Vagina (tissue), 2 donors: ENCODE results near the gene ZNF48. TPM values are rescaled to one million over a fixed set of nuclear protein-coding genes. Genes with fewer than 3 reads are reported as not detected.

Source experiments
- DNase-seq, 2 donors: peaks; one replicate each; pipeline ENCODE4 v3.0.0-alpha.2; 2017; ENCODE audit errors: extremely low spot score in 2 of 2
- H3K27ac ChIP-seq: fragments of 200-600 bp; sonication (generic); one replicate; pipeline ENCODE4 v1.5.1; 2019
- H3K27me3 ChIP-seq: fragments of 200-600 bp; sonication (generic); one replicate; pipeline ENCODE4 v1.5.1; 2019
- H3K36me3 ChIP-seq, 2 donors: fragments of 200-600 bp; sonication (generic); one replicate each; pipeline ENCODE4 v1.5.1; 2017 to 2019
- H3K4me1 ChIP-seq: fragments of 200-600 bp; sonication (generic); one replicate; pipeline ENCODE4 v1.5.1; 2019
- H3K4me3 ChIP-seq, 2 donors: fragments of 200-600 bp; sonication (generic); 1 replicate in 1 of 2; 2 replicates in 1 of 2; pipeline ENCODE4 v1.5.1; 2016 to 2019
- H3K9me3 ChIP-seq: fragments of 200-600 bp; sonication (generic); one replicate; pipeline ENCODE4 v1.5.1; 2019
- CTCF ChIP-seq, 3 experiments: fragments of 450-650 bp in 2 of 3; fragments of 200-600 bp in 1 of 3; sonication (generic) in 1 of 3; IDR thresholded peaks; one replicate each; pipeline ENCODE4 v1.5.1; 2017 to 2019; ENCODE audit warnings: antibody characterized with exemption in 3 of 3, mild to moderate bottlenecking in 2 of 3, moderate library complexity in 2 of 3
- POLR2A ChIP-seq, 2 donors: fragments of 450-650 bp; IDR thresholded peaks; one replicate each; pipeline ENCODE4 v1.6.1; 2017; ENCODE audit warnings: antibody characterized with exemption in 2 of 2, mild to moderate bottlenecking in 2 of 2, moderate library complexity in 2 of 2
- POLR2AphosphoS5 ChIP-seq, 2 donors: sonication (generic); formaldehyde crosslinking; IDR thresholded peaks; one replicate each; pipeline ENCODE4 v1.9.0; 2017; ENCODE audit warnings: antibody characterized with exemption in 2 of 2, mild to moderate bottlenecking in 2 of 2, low read depth in 1 of 2; ENCODE audit not compliant: insufficient read depth in 1 of 2
- intact Hi-C: fragments of 100-400 bp; cut with DNase I; formaldehyde crosslinking; loops from one replicate; pipeline ENCODE4 v1.15.1; 2023
- small RNA-seq: library from RNA; depleted of rRNA; stranded (forward); fragments of <200 nt; gene quantifications from one replicate; pipeline ENCODE3, GENCODE V24; 2016
- total RNA-seq: library from RNA; depleted of rRNA; stranded (reverse); fragments of >200 nt; gene quantifications from one replicate; pipeline ENCODE4 v1.2.3, GENCODE V29; 2016

The ZNF48 gene
- total RNA-seq, 1 donor from 2014 or later = 3.4 TPM

DNA sequence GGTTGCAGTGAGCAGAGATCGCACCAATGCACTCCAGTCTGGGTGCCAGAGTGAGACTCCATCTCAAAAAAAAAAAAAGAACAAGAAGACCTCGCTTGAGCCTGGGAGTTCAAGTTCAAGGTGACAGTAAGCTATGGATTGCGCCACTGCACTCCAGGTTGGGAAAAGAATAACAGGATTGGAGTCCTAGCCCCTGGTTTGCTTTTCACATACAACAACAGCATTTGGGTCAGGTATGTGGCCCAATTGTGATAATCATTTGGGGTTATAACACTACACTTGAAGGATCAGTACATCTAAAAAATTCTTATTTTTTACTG, 53.9 kb downstream of the ZNF48 start:
- H3K4me1 ChIP-seq = peaks cover 16% of the 10 kb centered on the region
- no peaks in the 10 kb centered on the region for H3K9me3 ChIP-seq
- H3K4me3 ChIP-seq = no peak overlapping the region
- H3K27ac ChIP-seq = no peak overlapping the region
- TF ChIP-seq CTCF (IDR thresholded peaks at IDR 0.05) = no peak
- TF ChIP-seq POLR2AphosphoS5 (IDR thresholded peaks at IDR 0.05; ENCODE audit: insufficient read depth in 1 of 2, low read depth in 1 of 2) = no peak
- TF ChIP-seq POLR2A (IDR thresholded peaks at IDR 0.05) = no peak
- H3K36me3 ChIP-seq = no peaks in the 10 kb centered on the region
- intact Hi-C loops = loop anchor here (10.0 kb wide), 1 partner anchor 86 kb away; the partner anchor contains the start of gene ZNF747
- H3K27me3 ChIP-seq = no peaks in the 10 kb centered on the region
- DNase-seq = no peak

Small RNA genes lying within 50 kb of the gene (small RNA-seq; reads per million reads assigned to genes)
- 0.60 reads per million for gene RF00406

Other genes with a start within 250 kb of the ZNF48 start
- gene CORO1A, start 211.8 kb upstream of the ZNF48 start, total RNA-seq = 51.1 TPM
- gene BOLA2B, start 201.8 kb upstream of the ZNF48 start, total RNA-seq = 292 TPM
- gene SLX1A, start 201.5 kb upstream of the ZNF48 start, total RNA-seq = 48.9 TPM
- 10.8 TPM for gene SULT1A3, start 196.2 kb upstream of the ZNF48 start, total RNA-seq
- 0.25 TPM for gene NPIPB13, start 146.9 kb upstream of the ZNF48 start, total RNA-seq
- 29.2 TPM for gene CD2BP2, start 40.1 kb upstream of the ZNF48 start, total RNA-seq
- gene TBC1D10B, start 24.9 kb upstream of the ZNF48 start, total RNA-seq = 42.2 TPM
- gene MYL11, start 20.6 kb upstream of the ZNF48 start, total RNA-seq = not detected
- gene SEPTIN1, start 12.9 kb upstream of the ZNF48 start, total RNA-seq = 3.7 TPM
- gene ZNF771, start 12.2 kb downstream of the ZNF48 start, total RNA-seq = 42.7 TPM
- gene DCTPP1, start 34.6 kb downstream of the ZNF48 start, total RNA-seq = 14.5 TPM
- gene SEPHS2, start 50.5 kb downstream of the ZNF48 start, total RNA-seq = 28.0 TPM
- gene ITGAL, start 77.3 kb downstream of the ZNF48 start, total RNA-seq = 5.4 TPM
- 30.7 TPM for gene ZNF768, start 131.1 kb downstream of the ZNF48 start, total RNA-seq
- gene ZNF747, start 139.4 kb downstream of the ZNF48 start, total RNA-seq = 10.6 TPM
- gene ZNF764, start 163.0 kb downstream of the ZNF48 start, total RNA-seq = 18.4 TPM
- 20.1 TPM for gene ZNF688, start 176.3 kb downstream of the ZNF48 start, total RNA-seq
- gene ZNF785, start 190.3 kb downstream of the ZNF48 start, total RNA-seq = 21.6 TPM
- gene ZNF689, start 215.0 kb downstream of the ZNF48 start, total RNA-seq = 7.6 TPM